ENCODE measurements around the gene FANCC. TPM values are rescaled to one million over a fixed set of nuclear protein-coding genes. Genes with fewer than 3 reads are reported as not detected.

The FANCC gene
- total and polyA plus RNA-seq, 2 of the 13 experiments (the other 11 are each of a cell fraction or from before 2014, with no cell fraction given) = 7.4 to 8.6 TPM

DNA sequence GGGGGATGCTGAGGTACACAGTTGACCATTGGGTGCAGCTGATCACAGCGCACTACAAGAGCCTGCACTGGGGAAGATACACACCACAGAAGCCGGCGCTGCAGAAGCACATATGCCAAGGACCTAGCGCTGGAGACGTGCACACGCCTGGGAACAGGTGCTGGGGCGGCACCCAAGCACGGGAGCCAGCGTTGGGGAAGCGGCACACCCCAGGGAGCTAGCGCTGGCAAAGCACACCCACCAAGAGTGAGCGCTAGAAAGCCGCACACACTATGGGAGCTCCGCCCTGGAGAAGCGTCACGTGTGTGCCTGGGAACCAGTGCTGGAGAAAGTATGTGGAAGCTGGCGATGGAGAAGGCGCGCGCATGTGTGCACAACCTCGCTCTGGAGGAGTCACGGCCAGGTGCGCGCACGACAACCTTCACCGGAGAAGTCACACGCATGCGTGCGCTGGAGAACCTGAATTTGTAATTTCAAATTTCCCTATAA lies 4.5 kb downstream of the FANCC start (continued):
- TF ChIP-seq, protein P1, sequence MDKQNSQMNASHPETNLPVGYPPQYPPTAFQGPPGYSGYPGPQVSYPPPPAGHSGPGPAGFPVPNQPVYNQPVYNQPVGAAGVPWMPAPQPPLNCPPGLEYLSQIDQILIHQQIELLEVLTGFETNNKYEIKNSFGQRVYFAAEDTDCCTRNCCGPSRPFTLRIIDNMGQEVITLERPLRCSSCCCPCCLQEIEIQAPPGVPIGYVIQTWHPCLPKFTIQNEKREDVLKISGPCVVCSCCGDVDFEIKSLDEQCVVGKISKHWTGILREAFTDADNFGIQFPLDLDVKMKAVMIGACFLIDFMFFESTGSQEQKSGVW (CRISPR knock-in tag; IDR thresholded peaks at IDR 0.05; ENCODE audit: borderline replicate concordance) = no peak
- TF ChIP-seq JUND (CRISPR knock-in tag; IDR thresholded peaks at IDR 0.05) = no peak
- TF ChIP-seq ASH2L (IDR thresholded peaks at IDR 0.05; ENCODE audit: insufficient read length, low read depth, low read length) = no peak
- no peak for TF ChIP-seq GATA4 (IDR thresholded peaks at IDR 0.05; ENCODE audit: borderline replicate concordance, low read depth)
- TF ChIP-seq RAD21 (CRISPR knock-in tag; IDR thresholded peaks at IDR 0.05) = no peak
- TF ChIP-seq, protein P2, sequence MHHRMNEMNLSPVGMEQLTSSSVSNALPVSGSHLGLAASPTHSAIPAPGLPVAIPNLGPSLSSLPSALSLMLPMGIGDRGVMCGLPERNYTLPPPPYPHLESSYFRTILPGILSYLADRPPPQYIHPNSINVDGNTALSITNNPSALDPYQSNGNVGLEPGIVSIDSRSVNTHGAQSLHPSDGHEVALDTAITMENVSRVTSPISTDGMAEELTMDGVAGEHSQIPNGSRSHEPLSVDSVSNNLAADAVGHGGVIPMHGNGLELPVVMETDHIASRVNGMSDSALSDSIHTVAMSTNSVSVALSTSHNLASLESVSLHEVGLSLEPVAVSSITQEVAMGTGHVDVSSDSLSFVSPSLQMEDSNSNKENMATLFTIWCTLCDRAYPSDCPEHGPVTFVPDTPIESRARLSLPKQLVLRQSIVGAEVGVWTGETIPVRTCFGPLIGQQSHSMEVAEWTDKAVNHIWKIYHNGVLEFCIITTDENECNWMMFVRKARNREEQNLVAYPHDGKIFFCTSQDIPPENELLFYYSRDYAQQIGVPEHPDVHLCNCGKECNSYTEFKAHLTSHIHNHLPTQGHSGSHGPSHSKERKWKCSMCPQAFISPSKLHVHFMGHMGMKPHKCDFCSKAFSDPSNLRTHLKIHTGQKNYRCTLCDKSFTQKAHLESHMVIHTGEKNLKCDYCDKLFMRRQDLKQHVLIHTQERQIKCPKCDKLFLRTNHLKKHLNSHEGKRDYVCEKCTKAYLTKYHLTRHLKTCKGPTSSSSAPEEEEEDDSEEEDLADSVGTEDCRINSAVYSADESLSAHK (CRISPR knock-in tag; IDR thresholded peaks at IDR 0.05; ENCODE audit: borderline replicate concordance) = no peak
- TF ChIP-seq TAF1 (CRISPR knock-in tag; IDR thresholded peaks at IDR 0.05) = peak; percentile 34; the same call in 1 of the 2 replicates
- TF ChIP-seq ZNF800 (CRISPR knock-in tag; IDR thresholded peaks at IDR 0.05) = peak; percentile 66; the same call in 1 of the 2 replicates
- TF ChIP-seq, protein P3, sequence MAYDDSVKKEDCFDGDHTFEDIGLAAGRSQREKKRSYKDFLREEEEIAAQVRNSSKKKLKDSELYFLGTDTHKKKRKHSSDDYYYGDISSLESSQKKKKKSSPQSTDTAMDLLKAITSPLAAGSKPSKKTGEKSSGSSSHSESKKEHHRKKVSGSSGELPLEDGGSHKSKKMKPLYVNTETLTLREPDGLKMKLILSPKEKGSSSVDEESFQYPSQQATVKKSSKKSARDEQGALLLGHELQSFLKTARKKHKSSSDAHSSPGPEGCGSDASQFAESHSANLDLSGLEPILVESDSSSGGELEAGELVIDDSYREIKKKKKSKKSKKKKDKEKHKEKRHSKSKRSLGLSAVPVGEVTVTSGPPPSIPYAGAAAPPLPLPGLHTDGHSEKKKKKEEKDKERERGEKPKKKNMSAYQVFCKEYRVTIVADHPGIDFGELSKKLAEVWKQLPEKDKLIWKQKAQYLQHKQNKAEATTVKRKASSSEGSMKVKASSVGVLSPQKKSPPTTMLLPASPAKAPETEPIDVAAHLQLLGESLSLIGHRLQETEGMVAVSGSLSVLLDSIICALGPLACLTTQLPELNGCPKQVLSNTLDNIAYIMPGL (CRISPR knock-in tag; IDR thresholded peaks at IDR 0.05; ENCODE audit: borderline replicate concordance in 1 of 2, low read depth in 1 of 2) = no peak
- TF ChIP-seq RARG (CRISPR knock-in tag; IDR thresholded peaks at IDR 0.05; ENCODE audit: low read depth) = no peak
- TF ChIP-seq KMT2A (CRISPR knock-in tag; IDR thresholded peaks at IDR 0.05) = 0 out of 2 replicates have a peak, but pooled peaks have one; percentile 39
- 0 out of 2 replicates have a peak, but pooled peaks have one; percentile 33 for TF ChIP-seq RBFOX2 (IDR thresholded peaks at IDR 0.05; ENCODE audit: low read depth, low read length)
- no peak for TF ChIP-seq ZNF207 (IDR thresholded peaks at IDR 0.05; ENCODE audit: borderline replicate concordance)
- TF ChIP-seq ZSCAN22 (CRISPR knock-in tag; IDR thresholded peaks at IDR 0.05) = no peak
- TF ChIP-seq, protein P4, sequence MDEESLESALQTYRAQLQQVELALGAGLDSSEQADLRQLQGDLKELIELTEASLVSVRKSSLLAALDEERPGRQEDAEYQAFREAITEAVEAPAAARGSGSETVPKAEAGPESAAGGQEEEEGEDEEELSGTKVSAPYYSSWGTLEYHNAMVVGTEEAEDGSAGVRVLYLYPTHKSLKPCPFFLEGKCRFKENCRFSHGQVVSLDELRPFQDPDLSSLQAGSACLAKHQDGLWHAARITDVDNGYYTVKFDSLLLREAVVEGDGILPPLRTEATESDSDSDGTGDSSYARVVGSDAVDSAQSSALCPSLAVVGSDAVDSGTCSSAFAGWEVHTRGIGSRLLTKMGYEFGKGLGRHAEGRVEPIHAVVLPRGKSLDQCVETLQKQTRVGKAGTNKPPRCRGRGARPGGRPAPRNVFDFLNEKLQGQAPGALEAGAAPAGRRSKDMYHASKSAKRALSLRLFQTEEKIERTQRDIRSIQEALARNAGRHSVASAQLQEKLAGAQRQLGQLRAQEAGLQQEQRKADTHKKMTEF (CRISPR knock-in tag; IDR thresholded peaks at IDR 0.05) = no peak
- TF ChIP-seq BRCA1 (CRISPR knock-in tag; IDR thresholded peaks at IDR 0.05) = no peak
- TF ChIP-seq TBX2 (CRISPR knock-in tag; IDR thresholded peaks at IDR 0.05; ENCODE audit: borderline replicate concordance) = peak; percentile 13; the same call in 1 of the 2 replicates
- no peak for TF ChIP-seq ZNF276 (CRISPR knock-in tag; IDR thresholded peaks at IDR 0.05; ENCODE audit: low read depth)
- TF ChIP-seq TMF1 (CRISPR knock-in tag; IDR thresholded peaks at IDR 0.05; ENCODE audit: low read depth) = no peak
